T-helper 2 cell treated with Interferon-gamma antibody and Interleukin-4, amounts not matched to agents 5 μg/mL and 100 μg/mL, for 36 hours (primary cell): ENCODE data around the gene DPH2.

Source experiments
- DNase-seq: peaks from one replicate; pipeline ENCODE4 v3.0.0; 2021; ENCODE audit warnings: low spot score
- H3K27ac Mint-ChIP-seq: one replicate; pipeline ENCODE4 v1.8.0; 2021; ENCODE audit warnings: mild to moderate bottlenecking, mixed read lengths
- H3K27me3 Mint-ChIP-seq: one replicate; pipeline ENCODE4 v1.8.0; 2021; ENCODE audit warnings: low read depth, mixed read lengths
- H3K36me3 Mint-ChIP-seq: one replicate; pipeline ENCODE4 v1.8.0; 2021; ENCODE audit warnings: low read depth, mixed read lengths
- H3K4me1 Mint-ChIP-seq: one replicate; pipeline ENCODE4 v1.8.0; 2021; ENCODE audit warnings: low read depth, mixed read lengths
- H3K4me3 Mint-ChIP-seq: one replicate; pipeline ENCODE4 v1.8.0; 2022; ENCODE audit warnings: mild to moderate bottlenecking, moderate library complexity, mixed read lengths
- H3K9me3 Mint-ChIP-seq: one replicate; pipeline ENCODE4 v1.8.0; 2021; ENCODE audit warnings: mixed read lengths

Gene DPH2

GRCh38 chr1:43936431-43937151, 33.2 kb upstream of the DPH2 start:
- H3K27me3 Mint-ChIP-seq = peaks cover 12% of the 10 kb centered on the region
- H3K9me3 Mint-ChIP-seq = no peaks in the 10 kb centered on the region
- H3K4me3 Mint-ChIP-seq = peak overlapping the region; percentile 66
- no peak overlapping the region for H3K27ac Mint-ChIP-seq
- H3K4me1 Mint-ChIP-seq = peaks cover 8% of the 10 kb centered on the region
- no peaks in the 10 kb centered on the region for H3K36me3 Mint-ChIP-seq
- no peak for DNase-seq

- Mint-ChIP-seq H3K36me3 (no peaks in the 10 kb centered on the region), H3K4me3 (no peak overlapping the region), H3K27ac (no peak overlapping the region), H3K27me3 (peaks cover 12% of the 10 kb centered on the region), H3K9me3 (no peaks in the 10 kb centered on the region), H3K4me1 (peaks cover 8% of the 10 kb centered on the region)
- DNase-seq = no peak
These were observed 32.5 kb upstream of the DPH2 start for GRCh38 chr1:43937179-43937865.

- DNase-seq = no peak
- Mint-ChIP-seq H3K27me3 (peaks cover 6% of the 10 kb centered on the region), H3K4me1 (peaks cover 10% of the 10 kb centered on the region), H3K27ac (no peak overlapping the region), H3K36me3 (no peaks in the 10 kb centered on the region), H3K9me3 (no peaks in the 10 kb centered on the region), H3K4me3 (no peak overlapping the region)
These were observed 31.4 kb upstream of the DPH2 start for GRCh38 chr1:43938383-43938782.

GRCh38 chr1:43938892-43939587, 30.8 kb upstream of the DPH2 start:
- no peak overlapping the region for H3K4me3 Mint-ChIP-seq
- H3K9me3 Mint-ChIP-seq = no peaks in the 10 kb centered on the region
- no peak for DNase-seq
- peaks cover 6% of the 10 kb centered on the region for H3K27me3 Mint-ChIP-seq
- no peaks in the 10 kb centered on the region for H3K36me3 Mint-ChIP-seq
- no peak overlapping the region for H3K27ac Mint-ChIP-seq
- peaks cover 7% of the 10 kb centered on the region for H3K4me1 Mint-ChIP-seq

DNA sequence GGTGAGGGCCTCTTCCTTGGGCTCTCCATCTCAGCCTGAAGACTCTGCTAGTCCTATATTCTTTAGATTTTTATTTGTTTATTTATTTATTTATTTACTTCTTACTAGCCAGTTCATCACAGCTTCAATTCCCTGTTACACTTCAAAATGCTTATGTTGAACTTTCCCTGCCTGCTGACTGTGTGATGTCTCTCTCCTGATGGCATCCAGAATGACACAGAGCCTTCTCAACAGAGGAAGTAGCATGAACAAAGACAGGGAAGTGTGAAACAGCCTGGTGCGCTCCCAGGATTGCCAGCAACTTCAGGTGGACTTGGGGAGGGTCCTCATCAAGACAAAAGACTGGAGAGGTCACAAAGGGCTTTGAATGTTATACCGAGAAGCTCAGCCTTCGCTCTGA, 27.4 kb upstream of the DPH2 start:
- H3K4me3 Mint-ChIP-seq = no peak overlapping the region
- H3K27ac Mint-ChIP-seq = no peak overlapping the region
- DNase-seq = no peak
- peaks cover 15% of the 10 kb centered on the region for H3K4me1 Mint-ChIP-seq
- H3K9me3 Mint-ChIP-seq = no peaks in the 10 kb centered on the region
- no peaks in the 10 kb centered on the region for H3K36me3 Mint-ChIP-seq
- no peaks in the 10 kb centered on the region for H3K27me3 Mint-ChIP-seq

DNA sequence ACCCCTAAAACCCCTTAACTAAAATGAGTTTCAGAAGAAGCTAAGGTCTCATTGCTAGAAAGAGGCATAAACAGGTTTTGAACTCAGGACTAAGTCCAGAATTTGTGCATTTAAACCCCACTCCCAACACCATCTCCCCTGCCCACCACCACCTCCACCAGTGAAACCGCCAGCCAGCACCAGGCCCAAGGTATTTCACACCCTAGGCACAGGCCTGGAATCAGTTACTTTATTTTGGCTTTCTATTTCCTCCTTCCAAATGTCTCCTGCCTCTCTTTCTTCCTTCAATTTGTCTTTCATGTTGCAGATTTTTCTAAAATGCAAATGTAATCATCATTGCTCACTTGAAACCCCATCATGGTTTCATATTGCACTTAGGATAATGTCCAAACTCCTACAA, 24.9 kb upstream of the DPH2 start:
- no peak for DNase-seq
- H3K4me1 Mint-ChIP-seq = peaks cover 28% of the 10 kb centered on the region
- H3K27ac Mint-ChIP-seq = no peak overlapping the region
- no peaks in the 10 kb centered on the region for H3K9me3 Mint-ChIP-seq
- no peaks in the 10 kb centered on the region for H3K36me3 Mint-ChIP-seq
- peak overlapping the region; percentile 96 for H3K4me3 Mint-ChIP-seq
- H3K27me3 Mint-ChIP-seq = no peaks in the 10 kb centered on the region

GRCh38 chr1:43945674-43946235, 24.1 kb upstream of the DPH2 start:
- no peaks in the 10 kb centered on the region for H3K27me3 Mint-ChIP-seq
- no peaks in the 10 kb centered on the region for H3K9me3 Mint-ChIP-seq
- peaks cover 2% of the 10 kb centered on the region for H3K36me3 Mint-ChIP-seq
- peak overlapping the region; percentile 92 for H3K27ac Mint-ChIP-seq
- peak overlapping the region; percentile 96 for H3K4me3 Mint-ChIP-seq
- DNase-seq = no peak
- H3K4me1 Mint-ChIP-seq = peaks cover 33% of the 10 kb centered on the region

GRCh38 chr1:43946236-43947060, 23.4 kb upstream of the DPH2 start, which contains the start of gene IPO13:
TSS of gene IPO13 (plus strand) at chr1:43946950. CDS start at chr1:43947601, 651 bp downstream.
- peak within 1 kb of the TSS; percentile 96 for H3K4me3 Mint-ChIP-seq
- H3K27ac Mint-ChIP-seq = peak within 1 kb of the TSS; percentile 92
- no peaks in the 10 kb centered on the region for H3K9me3 Mint-ChIP-seq
- H3K36me3 Mint-ChIP-seq = peaks cover 2% of the 10 kb centered on the region
- H3K27me3 Mint-ChIP-seq = no peaks in the 10 kb centered on the region
- H3K4me1 Mint-ChIP-seq = peaks cover 34% of the 10 kb centered on the region
- peak; percentile 96 for DNase-seq

GRCh38 chr1:43947061-43947873, 22.5 kb upstream of the DPH2 start:
- no peaks in the 10 kb centered on the region for H3K27me3 Mint-ChIP-seq
- H3K36me3 Mint-ChIP-seq = peaks cover 2% of the 10 kb centered on the region
- peak overlapping the region; percentile 96 for H3K4me3 Mint-ChIP-seq
- no peaks in the 10 kb centered on the region for H3K9me3 Mint-ChIP-seq
- peaks cover 34% of the 10 kb centered on the region for H3K4me1 Mint-ChIP-seq
- H3K27ac Mint-ChIP-seq = peak overlapping the region; percentile 92
- DNase-seq = no peak

GRCh38 chr1:43947874-43948437, 21.9 kb upstream of the DPH2 start:
- Mint-ChIP-seq H3K27me3 (no peaks in the 10 kb centered on the region), H3K4me1 (peaks cover 34% of the 10 kb centered on the region), H3K4me3 (peak overlapping the region; percentile 96), H3K27ac (peak overlapping the region; percentile 76), H3K36me3 (peaks cover 2% of the 10 kb centered on the region), H3K9me3 (no peaks in the 10 kb centered on the region)
- DNase-seq = no peak

- H3K27me3 Mint-ChIP-seq = no peaks in the 10 kb centered on the region
- no peak overlapping the region for H3K4me3 Mint-ChIP-seq
- no peak overlapping the region for H3K27ac Mint-ChIP-seq
- DNase-seq = no peak
- H3K9me3 Mint-ChIP-seq = no peaks in the 10 kb centered on the region
- peaks cover 2% of the 10 kb centered on the region for H3K36me3 Mint-ChIP-seq
- H3K4me1 Mint-ChIP-seq = peaks cover 29% of the 10 kb centered on the region
These were observed 20.1 kb upstream of the DPH2 start for GRCh38 chr1:43949678-43950077.

DNA sequence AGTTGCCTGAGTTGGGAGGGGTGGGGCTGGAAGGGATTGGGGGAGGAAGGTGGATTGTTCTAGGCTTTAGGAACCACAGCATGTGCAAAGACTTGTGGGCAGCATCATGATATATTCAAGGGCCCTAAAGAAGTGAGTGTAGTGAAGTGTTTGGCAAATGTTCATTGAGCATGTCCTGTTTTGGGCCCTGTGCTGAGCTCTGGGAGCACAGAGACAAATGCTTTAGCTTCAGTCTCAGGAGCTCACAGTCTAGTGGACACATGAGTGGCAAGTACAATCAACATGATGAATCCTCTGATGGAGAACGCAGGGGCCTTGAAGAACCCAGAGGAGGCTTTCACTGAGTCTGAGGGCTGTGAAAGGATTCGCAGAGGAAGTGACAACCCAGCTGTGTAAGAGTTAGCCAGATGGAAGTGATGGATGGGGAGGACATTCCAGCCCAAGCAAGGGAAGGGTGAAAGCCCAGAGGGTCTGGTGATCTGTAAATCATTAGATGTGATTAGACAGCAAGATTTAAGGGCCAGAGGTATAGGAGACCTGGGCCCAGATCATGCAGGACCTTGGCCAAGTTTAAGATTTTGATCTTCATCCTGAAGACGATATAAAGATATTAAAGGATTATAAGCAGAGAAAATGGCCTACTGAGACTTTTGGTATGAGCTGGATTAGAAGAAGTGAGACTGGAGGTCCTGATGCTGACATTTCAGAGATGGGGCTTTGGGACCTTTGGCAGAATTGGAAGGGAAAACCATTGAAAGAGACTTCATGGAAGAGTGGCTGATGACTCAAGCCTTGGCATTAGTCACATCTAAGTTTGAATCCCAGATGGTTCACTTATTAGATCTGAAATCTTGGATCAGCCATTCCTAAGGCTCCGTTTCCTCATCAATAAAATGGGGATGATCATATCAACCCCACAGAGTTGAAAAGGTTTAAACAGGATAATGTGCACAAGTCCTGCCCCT, 18.5 kb upstream of the DPH2 start:
- Mint-ChIP-seq H3K27ac (no peak overlapping the region), H3K9me3 (no peaks in the 10 kb centered on the region), H3K27me3 (no peaks in the 10 kb centered on the region), H3K4me3 (no peak overlapping the region), H3K36me3 (peaks cover 2% of the 10 kb centered on the region), H3K4me1 (peaks cover 22% of the 10 kb centered on the region)
- no peak for DNase-seq
